ENCODE results near the gene TOGARAM1.

GRCh38 chr14:44960646-44961045 is 1.3 kb upstream of the TOGARAM1 start:
- no peak for TF ChIP-seq CTCF (IDR thresholded peaks at IDR 0.05)
- TF ChIP-seq POLR2A (IDR thresholded peaks at IDR 0.05) = no peak
- TF ChIP-seq EP300 (IDR thresholded peaks at IDR 0.05; ENCODE audit: low read depth) = no peak
